Esophagus squamous epithelium (tissue), 5 donors: ENCODE results near the gene KIRREL1. TPM values are rescaled to one million over a fixed set of nuclear protein-coding genes. Genes with fewer than 3 reads are reported as not detected.

Experiments used
- DNase-seq: peaks from one replicate; lab custom pipeline; 2025; lab: John Stamatoyannopoulos, UW
- H3K27ac ChIP-seq, 4 donors: fragments of 200-600 bp; sonication (generic); one replicate each; pipeline ENCODE4 v1.5.1; 2016 to 2019; ENCODE audit warnings: mild to moderate bottlenecking in 1 of 4
- H3K27me3 ChIP-seq, 4 donors: fragments of 200-600 bp; sonication (generic); 1 replicate in 3 of 4; 2 replicates in 1 of 4; pipeline versions ENCODE4 v1.5.1 to v1.6.0; 2017 to 2021; ENCODE audit warnings: antibody characterized with exemption in 1 of 4
- H3K36me3 ChIP-seq, 3 donors: fragments of 200-600 bp; sonication (generic); one replicate each; pipeline ENCODE4 v1.5.1; 2016 to 2019
- H3K4me1 ChIP-seq, 3 donors: fragments of 200-600 bp; sonication (generic); one replicate each; pipeline ENCODE4 v1.5.1; 2017 to 2019
- H3K4me3 ChIP-seq, 4 donors: fragments of 200-600 bp; sonication (generic); 1 replicate in 3 of 4; 2 replicates in 1 of 4; pipeline ENCODE4 v1.5.1; 2016 to 2019; ENCODE audit warnings: mild to moderate bottlenecking in 2 of 4, moderate library complexity in 1 of 4
- H3K9me3 ChIP-seq, 3 donors: fragments of 200-600 bp; sonication (generic); one replicate each; pipeline ENCODE4 v1.5.1; 2016 to 2019
- CTCF ChIP-seq, 6 experiments: fragments of 450-650 bp in 4 of 6; fragments of 200-600 bp in 2 of 6; sonication (generic) in 2 of 6; IDR thresholded peaks; one replicate each; pipeline ENCODE4 v1.5.1; 2016 to 2019; ENCODE audit warnings: antibody characterized with exemption in 6 of 6, mild to moderate bottlenecking in 4 of 6, moderate library complexity in 4 of 6
- POLR2A ChIP-seq, 4 donors: fragments of 450-650 bp; IDR thresholded peaks; one replicate each; pipeline ENCODE4 v1.6.1; 2017; ENCODE audit warnings: antibody characterized with exemption in 4 of 4, mild to moderate bottlenecking in 4 of 4, moderate library complexity in 3 of 4
- WGBS, 2 donors: methylation state at CpG; one replicate each; pipeline ENCODE4 v1.1.5; 2018; 5-methylcytosine and 5-hydroxymethylcytosine counted together
- intact Hi-C: fragments of 100-400 bp; cut with DNase I; formaldehyde crosslinking; loops from one replicate; pipeline ENCODE4 v1.15.0; 2022
- total RNA-seq, 4 donors: library from RNA; depleted of rRNA; stranded (reverse); fragments of >200 nt; gene quantifications; one replicate each; pipeline ENCODE4 v1.1.0, GENCODE V29; 2016
- donor health status: DM: yes; HTN: yes; CAD: no.

The KIRREL1 gene
- total RNA-seq, 4 donors from 2014 or later: 3.6 to 18.9 (median 15.2) TPM

- 69 to 88% methylated on average over 5 of the region's 5 CpGs for WGBS, 2 donors
Measured at GRCh38 chr1:158039380-158039779, 45.9 kb downstream of the KIRREL1 start.

GRCh38 chr1:158040323-158040722 lies 46.9 kb downstream of the KIRREL1 start:
- H3K9me3 ChIP-seq: no peaks in the 10 kb centered on the region
- no peaks in the 10 kb centered on the region for H3K27me3 ChIP-seq
- no peaks in the 10 kb centered on the region for H3K36me3 ChIP-seq
- H3K27ac ChIP-seq: no peak overlapping the region
- H3K4me3 ChIP-seq: no peak overlapping the region
- DNase-seq: no peak
- no peak for TF ChIP-seq POLR2A (IDR thresholded peaks at IDR 0.05)
- TF ChIP-seq CTCF (IDR thresholded peaks at IDR 0.05): no peak
- H3K4me1 ChIP-seq: peaks cover 4 to 57% (median 30%) of the 10 kb centered on the region in 3 donors
- intact Hi-C loops: no loop called here

More at GRCh38 chr1:158039380-158039779, 45.9 kb downstream of the KIRREL1 start:
- Histone ChIP-seq H3K36me3 (no peaks in the 10 kb centered on the region), H3K27me3 (no peaks in the 10 kb centered on the region), H3K4me1 (peaks cover 4 to 56% (median 30%) of the 10 kb centered on the region in 3 donors), H3K9me3 (no peaks in the 10 kb centered on the region), H3K4me3 (no peak overlapping the region), H3K27ac (no peak overlapping the region)
- no peak for DNase-seq
- intact Hi-C loops: no loop called here
- TF ChIP-seq CTCF (IDR thresholded peaks at IDR 0.05) (no peak), POLR2A (IDR thresholded peaks at IDR 0.05) (no peak)

- WGBS, 2 donors: 64 to 78% methylated on average over 4 of the region's 5 CpGs
- H3K27ac ChIP-seq: no peak overlapping the region
- no peaks in the 10 kb centered on the region for H3K36me3 ChIP-seq
- H3K9me3 ChIP-seq: no peaks in the 10 kb centered on the region
- H3K4me3 ChIP-seq: no peak overlapping the region
- peaks cover 0 to 51% (median 16%) of the 10 kb centered on the region in 3 donors for H3K4me1 ChIP-seq
- DNase-seq: no peak
- H3K27me3 ChIP-seq: no peaks in the 10 kb centered on the region
- TF ChIP-seq POLR2A (IDR thresholded peaks at IDR 0.05): no peak
- TF ChIP-seq CTCF (IDR thresholded peaks at IDR 0.05): no peak
- intact Hi-C loops: no loop called here
Measured at GRCh38 chr1:158043232-158043631, 49.8 kb downstream of the KIRREL1 start.

GRCh38 chr1:158045639-158046038 lies 52.2 kb downstream of the KIRREL1 start:
- intact Hi-C loops: no loop called here
- Histone ChIP-seq H3K27me3 (no peaks in the 10 kb centered on the region), H3K4me1 (peaks cover 0 to 46% (median 4%) of the 10 kb centered on the region in 3 donors), H3K9me3 (no peaks in the 10 kb centered on the region), H3K27ac (no peak overlapping the region), H3K4me3 (no peak overlapping the region), H3K36me3 (no peaks in the 10 kb centered on the region)
- 3 to 9% methylated on average over 2 of the region's 2 CpGs for WGBS, 2 donors
- no peak for DNase-seq
- TF ChIP-seq CTCF (IDR thresholded peaks at IDR 0.05) (no peak), POLR2A (IDR thresholded peaks at IDR 0.05) (no peak)

GRCh38 chr1:158046715-158047510 lies 53.5 kb downstream of the KIRREL1 start:
- DNase-seq: no peak
- intact Hi-C loops: no loop called here
- Histone ChIP-seq H3K4me1 (peaks cover 0 to 46% (median 4%) of the 10 kb centered on the region in 3 donors), H3K36me3 (no peaks in the 10 kb centered on the region), H3K27ac (no peak overlapping the region), H3K9me3 (no peaks in the 10 kb centered on the region), H3K4me3 (no peak overlapping the region), H3K27me3 (no peaks in the 10 kb centered on the region)
- TF ChIP-seq POLR2A (IDR thresholded peaks at IDR 0.05): no peak
- no peak for TF ChIP-seq CTCF (IDR thresholded peaks at IDR 0.05)
- 58% methylated on average over 4 of the region's 4 CpGs for WGBS, 2 donors
